ENCODE results near the gene NFE2L3. TPM values are rescaled to one million over a fixed set of nuclear protein-coding genes. Genes with fewer than 3 reads are reported as not detected.

Gene NFE2L3
- total RNA-seq, 1 donor from 2014 or later: 9.8 TPM

- FAIRE-seq: peak; percentile 63
- DNase-seq (ENCODE audit: low spot score in 2 of 2): no peak
These were observed 46.3 kb downstream of the NFE2L3 start for GRCh38 chr7:26198133-26198780.

GRCh38 chr7:26198781-26199169 is 46.8 kb downstream of the NFE2L3 start:
- DNase-seq (ENCODE audit: low spot score in 2 of 2): no peak
- no peak for FAIRE-seq

DNA sequence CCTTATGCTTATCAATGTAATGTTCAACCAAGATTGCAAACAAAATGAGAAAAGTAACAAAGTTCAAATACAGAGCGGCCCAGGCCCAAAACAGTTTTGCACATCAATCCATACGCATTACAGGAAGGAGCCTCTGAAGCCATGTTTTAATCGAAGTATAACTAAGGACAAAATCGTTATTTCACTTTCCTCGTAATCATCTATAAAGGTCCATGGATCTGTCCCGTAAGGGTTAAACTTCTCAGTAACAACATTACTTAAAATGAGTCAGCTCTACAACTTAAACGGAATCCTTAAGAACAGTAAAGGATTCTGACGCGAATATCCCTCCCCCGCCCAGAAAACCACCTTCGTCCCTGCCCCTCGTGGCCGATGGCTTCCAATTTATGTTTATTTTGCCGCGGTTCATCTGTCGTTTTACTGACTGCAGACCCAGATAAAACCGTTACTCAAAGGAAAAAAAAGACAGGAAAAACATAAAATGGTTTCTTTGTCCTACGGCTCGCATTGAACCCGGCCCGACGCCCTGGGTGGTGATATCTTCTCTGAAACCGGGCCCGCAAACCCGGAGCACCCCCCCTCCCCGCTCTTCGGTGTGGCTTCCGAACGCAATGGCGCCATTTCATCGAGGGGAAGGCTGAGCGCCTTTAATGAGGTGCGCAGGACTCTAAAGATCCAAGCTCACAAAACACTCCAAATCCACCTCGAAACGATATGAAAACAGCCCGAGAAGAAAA is 47.5 kb downstream of the NFE2L3 start:
- DNase-seq (ENCODE audit: low spot score in 2 of 2) (no peak), FAIRE-seq (no peak)

DNA sequence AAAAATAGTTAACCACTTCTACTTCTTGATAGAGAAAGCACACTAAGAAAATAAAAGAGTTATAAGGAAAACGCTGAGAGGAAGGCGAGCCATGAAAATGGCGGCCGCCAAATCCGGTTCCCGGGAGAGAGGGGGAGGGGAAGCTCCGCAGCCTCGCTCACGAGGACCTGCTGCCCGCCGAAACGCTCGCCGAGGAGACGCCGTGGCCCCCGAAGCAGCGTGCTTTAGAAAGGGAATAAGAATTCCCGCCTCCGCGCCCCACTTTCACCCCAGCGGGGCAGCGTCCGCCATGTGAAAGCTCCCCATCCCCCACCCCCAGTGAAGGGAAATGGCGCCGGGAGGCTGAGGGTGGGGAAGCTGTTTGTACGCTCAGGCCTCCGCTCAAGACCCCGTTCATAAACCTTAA is 48.0 kb downstream of the NFE2L3 start:
- no peak for FAIRE-seq
- DNase-seq (ENCODE audit: low spot score in 2 of 2): peak in 1 of 2 donors; percentile 18

- FAIRE-seq (peak; percentile 83), DNase-seq (ENCODE audit: low spot score in 2 of 2) (peak; percentile 75 to 83)
These were observed 48.6 kb downstream of the NFE2L3 start, which contains the start of gene HNRNPA2B1 for GRCh38 chr7:26200444-26201246. Gene HNRNPA2B1 (minus strand): TSS chr7:26200746. CDS start chr7:26200577, 169 bp downstream.

GRCh38 chr7:26201247-26202018 is 49.4 kb downstream of the NFE2L3 start, which contains the start of gene CBX3:
Gene CBX3 (plus strand): TSS chr7:26201745. CDS start chr7:26202999, 1,254 bp downstream.
- no peak for FAIRE-seq
- peak; percentile 80 to 91 for DNase-seq (ENCODE audit: low spot score in 2 of 2)

- peak; percentile 60 to 72 for DNase-seq (ENCODE audit: low spot score in 2 of 2)
- FAIRE-seq: no peak
These were observed 50.3 kb downstream of the NFE2L3 start for GRCh38 chr7:26202019-26202990.

DNA sequence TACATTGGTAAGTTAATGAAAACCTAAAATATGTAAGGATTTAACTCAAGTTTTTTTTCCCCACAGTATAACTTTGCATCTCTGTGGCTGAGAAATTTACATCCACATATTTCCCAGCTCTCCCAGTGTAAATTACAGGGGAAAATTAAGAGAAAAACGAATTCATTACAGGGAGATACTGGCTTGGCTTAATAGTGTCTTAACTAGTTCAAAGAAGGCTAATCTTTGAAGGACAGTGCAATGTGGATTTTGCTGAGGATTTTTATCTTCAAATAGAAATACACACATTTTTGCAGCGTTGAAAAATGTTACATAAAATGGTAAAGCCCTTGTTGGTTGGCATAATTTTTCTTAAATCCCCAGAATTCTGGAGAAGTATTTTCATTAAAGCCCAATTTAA is 51.0 kb downstream of the NFE2L3 start:
- DNase-seq (ENCODE audit: low spot score in 2 of 2): no peak

GRCh38 chr7:26208040-26208439 is 56.0 kb downstream of the NFE2L3 start:
- DNase-seq (ENCODE audit: low spot score in 2 of 2) (no peak), FAIRE-seq (no peak)

More for the DNA sequence above, 51.0 kb downstream of the NFE2L3 start:
- FAIRE-seq: no peak

- FAIRE-seq (no peak), DNase-seq (ENCODE audit: low spot score in 2 of 2) (no peak)
These were observed 61.1 kb downstream of the NFE2L3 start for GRCh38 chr7:26212921-26213718.

DNA sequence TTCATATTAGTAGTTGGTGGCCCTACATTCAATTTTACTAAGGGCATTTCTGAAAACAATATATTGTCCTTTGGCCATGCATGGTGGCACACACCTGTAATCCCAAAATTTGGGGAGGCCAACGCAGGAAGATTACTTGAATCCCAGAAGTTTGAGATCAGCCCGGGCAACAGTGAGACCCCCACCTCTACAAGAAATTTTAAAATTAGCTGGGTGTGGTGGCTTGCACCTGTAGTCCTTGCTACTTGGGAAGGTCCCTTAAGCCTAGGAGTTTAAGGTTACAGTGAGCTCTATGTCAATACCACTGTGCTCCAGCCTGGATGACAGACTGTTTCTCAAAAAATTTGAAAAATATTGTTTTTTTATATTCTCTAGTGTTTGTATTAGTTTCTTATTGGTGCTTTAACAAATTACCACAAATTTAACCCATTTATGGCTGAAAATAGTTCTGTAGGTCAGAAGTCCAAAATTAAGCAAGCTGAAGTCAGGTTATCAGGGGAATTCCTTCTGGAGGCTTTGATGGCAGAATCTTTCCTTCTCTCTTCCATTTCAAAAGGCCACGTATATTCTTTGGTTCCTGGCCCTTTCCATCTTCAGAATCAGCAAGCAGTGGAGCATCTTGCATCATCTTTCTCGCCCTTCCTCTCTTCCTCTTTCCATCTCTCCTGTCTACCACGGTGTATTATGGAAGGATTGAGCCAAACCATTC is 62.0 kb downstream of the NFE2L3 start:
- no peak for DNase-seq (ENCODE audit: low spot score in 2 of 2)
- FAIRE-seq: no peak

DNA sequence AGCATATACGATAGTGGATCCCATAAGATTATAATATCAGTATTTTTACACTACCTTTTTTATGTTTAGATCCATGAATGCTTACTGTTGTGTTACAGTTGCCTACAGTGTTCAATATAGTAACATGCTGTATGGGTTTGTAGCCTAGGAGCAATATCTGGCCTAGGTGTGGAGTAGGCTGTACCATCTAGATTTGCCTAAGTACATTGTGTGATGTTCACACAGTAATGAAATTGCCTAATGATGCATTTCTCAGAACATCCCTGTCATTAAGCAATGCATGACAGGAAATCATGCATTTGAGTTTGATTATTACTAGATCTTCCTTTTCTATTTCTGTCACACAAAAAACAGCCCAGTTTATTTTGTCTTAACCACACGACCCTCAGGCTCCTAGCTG is 64.1 kb downstream of the NFE2L3 start:
- no peak for DNase-seq (ENCODE audit: low spot score in 2 of 2)
- no peak for FAIRE-seq

DNA sequence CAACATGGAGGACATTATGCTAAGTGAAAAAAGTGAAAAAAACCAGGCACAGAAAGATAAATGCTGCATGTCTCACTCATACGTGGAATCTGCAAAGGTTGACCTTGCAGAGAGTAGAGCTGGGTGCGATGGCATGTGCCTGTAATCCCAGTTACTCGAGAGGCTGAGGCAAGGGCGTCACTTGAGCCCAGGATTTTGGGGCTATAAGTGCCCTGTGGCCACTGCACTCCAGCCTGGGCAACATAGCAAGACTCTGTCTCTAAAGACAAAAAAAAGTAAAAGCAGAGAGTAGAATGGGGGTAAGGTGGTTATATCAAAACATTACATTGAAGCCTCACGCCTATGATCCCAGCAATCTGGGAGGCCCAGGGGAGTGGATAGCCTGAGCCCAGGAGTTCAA is 72.4 kb downstream of the NFE2L3 start:
- FAIRE-seq (no peak), DNase-seq (ENCODE audit: low spot score in 2 of 2) (no peak)

GRCh38 chr7:26227987-26228386 is 76.0 kb downstream of the NFE2L3 start:
- DNase-seq (ENCODE audit: low spot score in 2 of 2) (no peak), FAIRE-seq (no peak)

GRCh38 chr7:26233902-26234511 is 82.0 kb downstream of the NFE2L3 start:
- DNase-seq (ENCODE audit: low spot score in 2 of 2) (no peak), FAIRE-seq (no peak)
